ACHN (cell line): ENCODE results near the gene ALAS1.
"Not testable (repeated sequence)": the region's sequence is repeated elsewhere in the genome, so short reads cannot be mapped to it uniquely, and the experiment has no call there.

Source experiments
- DNase-seq: peaks from one replicate; pipeline ENCODE4 v3.0.0-alpha.2; 2015
- in situ Hi-C: cut with HindIII; loops from 2 replicates; pipeline ENCODE4 v1.10.0; 2017; ENCODE audit warnings: low sequenced_read_pairs, low pct_ligation_motif_present, low pct_unique_long_range_greater_than_20kb

Gene ALAS1

GRCh38 chr3:52197842-52198625, at the start of gene ALAS1:
Gene ALAS1, plus strand, starts transcription at chr3:52198160. Its CDS starts 1,082 bp downstream, at chr3:52199242.
- peak; percentile 85 for DNase-seq
- in situ Hi-C loops, result no loop called here

- in situ Hi-C loops, result no loop called here
- no peak for DNase-seq
Measured at GRCh38 chr3:52149021-52149420, 48.9 kb upstream of the ALAS1 start.

GRCh38 chr3:52149726-52150125, 48.2 kb upstream of the ALAS1 start:
- in situ Hi-C loops, result no loop called here
- no peak for DNase-seq

- DNase-seq, result no peak
- in situ Hi-C loops, result no loop called here
Measured at GRCh38 chr3:52150357-52150756, 47.6 kb upstream of the ALAS1 start.

- in situ Hi-C loops, result no loop called here
- DNase-seq, result no peak
Measured at GRCh38 chr3:52150860-52151259, 47.1 kb upstream of the ALAS1 start.

- DNase-seq, in situ Hi-C loops: not testable (repeated sequence)
Measured at GRCh38 chr3:52151991-52152390, 46.0 kb upstream of the ALAS1 start.

- in situ Hi-C loops, result no loop called here
- DNase-seq, result peak; percentile 39
Measured at GRCh38 chr3:52153389-52154096, 44.4 kb upstream of the ALAS1 start.

GRCh38 chr3:52154135-52155094, 43.5 kb upstream of the ALAS1 start, which contains the start of gene POC1A:
Gene POC1A, minus strand, starts transcription at chr3:52154423. Its CDS starts 51 bp downstream, at chr3:52154372.
- in situ Hi-C loops, result no loop called here

GRCh38 chr3:52155912-52156311, 42.0 kb upstream of the ALAS1 start:
- no peak for DNase-seq
- in situ Hi-C loops, result no loop called here

More at GRCh38 chr3:52154135-52155094, 43.5 kb upstream of the ALAS1 start, which contains the start of gene POC1A:
- peak; percentile 96 for DNase-seq

GRCh38 chr3:52159503-52159902, 38.5 kb upstream of the ALAS1 start:
- in situ Hi-C loops, result no loop called here
- no peak for DNase-seq

GRCh38 chr3:52162250-52162872, 35.6 kb upstream of the ALAS1 start:
- no peak for DNase-seq
- in situ Hi-C loops, result no loop called here

- no peak for DNase-seq
Measured at GRCh38 chr3:52167240-52167639, 30.7 kb upstream of the ALAS1 start.

GRCh38 chr3:52170217-52170616, 27.7 kb upstream of the ALAS1 start:
- in situ Hi-C loops, DNase-seq: not testable (repeated sequence)

More at GRCh38 chr3:52167240-52167639, 30.7 kb upstream of the ALAS1 start:
- in situ Hi-C loops, result no loop called here

GRCh38 chr3:52171514-52172261, 26.3 kb upstream of the ALAS1 start:
- in situ Hi-C loops, result no loop called here
- DNase-seq, result no peak

- in situ Hi-C loops, result no loop called here
- no peak for DNase-seq
Measured at GRCh38 chr3:52172262-52172757, 25.6 kb upstream of the ALAS1 start.

- in situ Hi-C loops, result no loop called here
- DNase-seq, result no peak
Measured at GRCh38 chr3:52173101-52173500, 24.9 kb upstream of the ALAS1 start.

GRCh38 chr3:52174896-52175295, 23.1 kb upstream of the ALAS1 start:
- DNase-seq, result no peak
- in situ Hi-C loops, result no loop called here
